Kidney epithelial cell (primary cell): ENCODE data around the gene TBX1. TPM values are rescaled to one million over a fixed set of nuclear protein-coding genes. Genes with fewer than 3 reads are reported as not detected.
A peak's percentile ranks its signal among the peaks of the same experiment; 100 is the strongest.

ENCODE experiments used
- DNase-seq: peaks from one replicate; pipeline ENCODE4 v3.0.0-alpha.2; 2010; ENCODE audit warnings: low read depth
- H3K27me3 ChIP-seq: 2 replicates; pipeline ENCODE4 v1.6.0; 2011; ENCODE audit warnings: low read length; ENCODE audit not compliant: control insufficient read depth, insufficient read depth
- H3K36me3 ChIP-seq: 2 replicates; pipeline ENCODE4 v1.5.1; 2011; ENCODE audit warnings: low read length; ENCODE audit not compliant: control insufficient read depth, insufficient read depth
- H3K4me3 ChIP-seq: 2 replicates; pipeline ENCODE4 v1.5.1; 2011; ENCODE audit warnings: low read depth, mild to moderate bottlenecking, control low read depth, low read length
- CTCF ChIP-seq: IDR thresholded peaks from 2 replicates; pipeline ENCODE4 v1.5.1; 2011; ENCODE audit warnings: mild to moderate bottlenecking, moderate library complexity, low read length, control low read depth, inconsistent platforms; ENCODE audit not compliant: insufficient read depth, poor library complexity, severe bottlenecking
- total RNA-seq: library from RNA; depleted of rRNA; stranded (reverse); fragments of >200 nt; gene quantifications from 2 replicates; pipeline ENCODE4 v1.2.3, GENCODE V29; 2015

TBX1 gene
- total RNA-seq, 1 donor from 2014 or later = not detected

DNA sequence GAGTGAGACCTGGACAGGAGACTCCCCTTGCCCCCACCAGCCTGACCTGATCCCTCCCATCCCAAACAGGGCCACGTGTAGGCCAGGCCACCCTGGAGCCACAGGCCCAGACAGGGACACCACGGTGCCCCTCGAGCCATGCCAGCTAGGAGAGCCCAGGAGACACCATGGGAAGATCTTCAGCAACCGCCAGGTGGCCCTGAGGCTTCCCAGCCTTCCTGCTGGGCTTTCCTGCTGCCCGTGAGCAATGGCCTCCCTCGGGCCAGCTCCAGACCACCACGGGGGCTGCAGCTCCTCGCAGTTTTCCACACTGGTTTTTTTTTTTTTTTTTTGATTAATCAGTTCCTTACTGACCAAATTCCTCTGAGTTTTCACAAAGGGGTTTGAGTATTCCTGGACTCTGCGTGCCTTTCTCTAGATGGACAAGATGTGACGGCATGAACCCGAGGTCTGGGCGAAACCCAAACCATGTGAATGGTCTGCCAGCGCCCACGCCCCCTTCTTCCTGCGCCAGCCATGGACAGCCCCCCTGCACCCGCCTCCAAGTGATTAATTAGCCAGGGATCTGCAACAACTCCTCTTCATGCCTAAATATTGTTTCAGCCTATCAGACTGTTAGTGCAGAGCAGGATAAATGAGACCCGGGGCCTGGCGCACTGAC is 40.9 kb downstream of the TBX1 start:
- Histone ChIP-seq H3K27me3 (peaks cover 3% of the 10 kb centered on the region), H3K36me3 (no peaks in the 10 kb centered on the region), H3K4me3 (no peak overlapping the region)
- TF ChIP-seq CTCF = no peak
- DNase-seq = no peak

DNA sequence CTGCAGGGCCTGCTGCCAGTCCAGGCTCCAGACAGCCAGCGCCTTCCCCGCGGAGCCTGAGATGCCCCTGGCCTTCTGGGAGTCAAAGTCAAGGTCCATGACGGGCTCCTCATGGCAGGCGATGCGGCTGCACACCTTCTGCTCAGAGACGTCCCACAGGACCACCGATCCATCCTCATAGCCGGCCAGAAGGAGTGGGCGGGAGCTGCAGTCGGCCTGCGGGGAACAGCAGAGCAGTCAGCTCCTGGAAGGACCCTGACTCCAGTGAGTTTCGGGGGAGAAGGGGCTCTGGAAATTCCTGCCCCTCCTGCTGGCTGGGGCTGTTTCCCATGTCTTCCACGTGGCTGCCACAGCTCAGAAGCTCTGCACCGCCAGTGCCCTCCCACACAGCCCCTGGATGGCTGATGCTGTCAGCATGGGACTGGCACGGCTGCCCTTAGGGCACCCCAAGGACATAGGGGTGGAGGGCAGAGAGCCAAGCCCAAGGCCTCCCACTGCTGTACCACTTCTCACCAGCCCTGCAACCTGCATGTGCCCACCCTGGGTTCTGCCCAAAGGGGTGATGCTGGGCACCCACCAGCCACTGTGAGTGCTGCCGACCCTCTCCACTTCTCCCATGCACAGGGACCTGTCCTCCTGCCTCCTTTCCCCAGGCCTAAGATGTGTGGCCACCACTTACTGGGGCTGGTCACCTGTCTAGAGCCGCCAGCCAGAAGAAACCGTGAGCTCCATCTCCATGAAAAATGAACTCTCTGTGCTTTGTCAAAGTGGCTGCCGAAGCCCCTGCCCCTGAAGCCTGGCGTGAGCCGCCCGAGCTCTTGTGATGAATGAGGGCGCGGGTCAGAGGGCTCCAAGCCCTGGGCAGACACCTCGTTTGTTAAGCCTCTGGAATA is 41.7 kb downstream of the TBX1 start:
- H3K27me3 ChIP-seq = peaks cover 3% of the 10 kb centered on the region
- no peak overlapping the region for H3K4me3 ChIP-seq
- no peaks in the 10 kb centered on the region for H3K36me3 ChIP-seq
- TF ChIP-seq CTCF = no peak
- DNase-seq = no peak

- no peak for DNase-seq
- Histone ChIP-seq H3K4me3 (no peak overlapping the region), H3K36me3 (no peaks in the 10 kb centered on the region), H3K27me3 (peaks cover 3% of the 10 kb centered on the region)
- no peak for TF ChIP-seq CTCF
Observed at GRCh38 chr22:19802894-19803735, 42.5 kb downstream of the TBX1 start.

- no peak for TF ChIP-seq CTCF
- H3K27me3 ChIP-seq = peaks cover 3% of the 10 kb centered on the region
Observed at GRCh38 chr22:19803736-19804267, 43.2 kb downstream of the TBX1 start.

GRCh38 chr22:19805821-19806212 is 45.2 kb downstream of the TBX1 start:
- no peak overlapping the region for H3K4me3 ChIP-seq
- no peak for TF ChIP-seq CTCF
- peaks cover 3% of the 10 kb centered on the region for H3K27me3 ChIP-seq
- peak; percentile 12 for DNase-seq
- H3K36me3 ChIP-seq = no peaks in the 10 kb centered on the region

More at GRCh38 chr22:19803736-19804267, 43.2 kb downstream of the TBX1 start:
- H3K4me3 ChIP-seq = no peak overlapping the region
- no peak for DNase-seq
- no peaks in the 10 kb centered on the region for H3K36me3 ChIP-seq
